Limb (tissue), 2 donors: Measurements from ENCODE around the gene LOXL1.
A peak's percentile ranks its signal among the peaks of the same experiment; 100 is the strongest.

ENCODE experiments used
- DNase-seq, 2 donors: peaks; one replicate each; pipeline ENCODE4 v3.0.0-alpha.2; 2016; ENCODE audit errors: extremely low spot score in 2 of 2

The LOXL1 gene

DNA sequence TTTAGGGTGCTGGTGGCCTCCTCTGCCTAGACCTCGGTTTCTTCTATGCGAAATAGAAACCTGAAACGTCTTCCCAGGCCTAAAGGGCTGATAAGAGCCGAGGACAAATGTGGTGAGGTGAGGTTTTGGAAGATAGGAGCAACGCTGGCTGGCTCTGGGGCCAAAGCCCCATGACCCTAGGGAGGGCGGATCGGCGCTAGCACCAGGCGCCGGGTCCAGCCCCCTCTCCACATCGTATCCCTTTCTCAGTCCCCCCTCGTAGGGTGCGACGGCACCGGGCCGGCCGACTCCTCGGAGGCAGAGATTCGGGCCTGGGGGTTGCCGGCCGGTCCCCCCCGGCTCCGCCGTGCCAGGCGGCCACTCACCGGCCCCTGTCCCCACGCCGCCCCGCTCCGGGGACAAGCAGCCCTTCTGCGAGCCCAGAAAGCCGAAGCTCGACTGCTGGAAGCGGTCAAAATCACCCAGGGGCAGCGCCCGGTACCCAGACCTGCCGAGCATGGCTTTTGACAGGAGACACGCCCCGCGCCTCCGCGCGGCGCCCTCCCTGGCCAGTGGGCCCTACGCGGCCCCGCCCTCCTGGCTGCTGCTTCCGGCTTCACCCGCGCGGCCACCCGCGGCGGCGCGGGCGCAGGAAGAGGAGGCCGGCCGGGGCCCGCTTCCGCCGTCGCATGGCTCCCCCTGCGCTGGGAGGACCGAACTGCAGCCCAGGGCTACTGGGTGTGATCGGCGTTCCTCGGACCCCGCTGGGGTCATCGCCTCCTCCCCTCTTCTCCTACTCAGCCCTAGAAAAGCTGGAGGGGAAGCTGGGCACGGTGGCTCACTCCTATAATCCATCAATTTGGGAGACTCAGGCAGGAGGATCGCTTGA is 65.7 kb downstream of the LOXL1 start, which contains the start of gene STOML1:
STOML1 (minus strand) TSS at position 570 of the 868 bp plus-strand sequence; CDS start at position 498, 72 bp downstream.
- peak; percentile 92 to 99 for DNase-seq

GRCh38 chr15:73992594-73992898 is 66.3 kb downstream of the LOXL1 start:
- no peak for DNase-seq

DNA sequence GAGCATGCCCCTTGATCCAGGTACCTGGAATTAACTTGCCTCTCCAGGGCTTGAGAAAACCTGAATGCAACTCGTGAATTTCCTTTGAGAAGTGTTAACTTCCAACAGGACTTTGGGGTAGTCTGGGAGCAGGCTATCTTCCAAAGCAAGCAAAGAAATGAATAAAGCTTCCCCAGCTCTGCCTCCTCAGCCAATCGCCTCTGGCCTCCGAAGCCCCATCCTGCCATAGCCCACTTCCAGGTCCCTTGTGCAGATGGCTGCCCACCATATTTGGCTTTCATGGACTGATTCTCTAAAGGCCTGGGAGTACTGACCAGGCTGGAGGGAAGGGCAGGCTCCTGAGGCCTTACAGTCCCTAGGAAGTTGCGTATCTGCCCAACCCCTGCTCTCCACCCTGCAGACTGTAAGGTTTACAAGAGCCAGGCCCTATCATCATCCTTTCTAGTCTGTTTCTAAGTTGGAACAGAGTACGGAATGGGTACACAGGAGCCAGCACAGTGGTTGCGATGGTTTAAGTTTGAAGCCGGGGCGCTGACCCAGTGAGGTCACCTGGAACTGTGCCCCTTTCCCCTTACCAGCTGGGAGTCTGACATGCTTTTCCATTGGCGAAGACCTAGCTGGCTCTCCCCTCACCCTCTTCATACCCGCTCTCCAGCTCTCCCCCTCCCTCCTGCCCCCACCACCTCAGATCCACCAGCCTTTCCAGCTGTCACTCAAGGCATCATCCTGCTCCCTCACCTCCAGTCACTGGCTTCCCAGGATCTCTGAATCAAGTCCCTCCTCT is 67.1 kb downstream of the LOXL1 start:
- DNase-seq: no peak

GRCh38 chr15:73994413-73994883 is 68.2 kb downstream of the LOXL1 start, which contains the start of gene PML:
PML (plus strand) TSS chr15:73994716; CDS start chr15:73994813, 97 bp downstream.
- peak; percentile 93 to 97 for DNase-seq

- DNase-seq: peak in 1 of 2 donors; percentile 50
Observed at GRCh38 chr15:73994912-73995622, 68.8 kb downstream of the LOXL1 start.

DNA sequence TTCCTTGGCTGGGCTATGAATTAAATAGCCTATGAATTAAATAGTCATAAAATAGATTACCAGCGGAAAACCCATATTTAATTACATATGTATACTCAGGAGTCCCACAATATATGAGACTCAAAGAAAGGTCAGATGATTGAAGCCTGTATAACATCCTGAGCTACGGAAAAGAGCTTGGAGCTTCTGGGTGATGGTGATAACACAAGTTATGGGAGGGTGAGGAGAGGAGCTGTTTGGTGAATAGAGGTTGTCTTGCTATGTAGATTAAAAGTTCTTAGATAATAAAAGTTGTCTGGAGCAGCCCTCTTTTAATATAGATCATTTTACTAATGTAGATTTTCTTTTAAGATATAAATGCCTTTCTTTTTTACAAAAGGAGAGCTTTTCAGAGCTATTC is 70.0 kb downstream of the LOXL1 start:
- no peak for DNase-seq

- no peak for DNase-seq
Observed at GRCh38 chr15:73996939-73997338, 70.7 kb downstream of the LOXL1 start.

DNA sequence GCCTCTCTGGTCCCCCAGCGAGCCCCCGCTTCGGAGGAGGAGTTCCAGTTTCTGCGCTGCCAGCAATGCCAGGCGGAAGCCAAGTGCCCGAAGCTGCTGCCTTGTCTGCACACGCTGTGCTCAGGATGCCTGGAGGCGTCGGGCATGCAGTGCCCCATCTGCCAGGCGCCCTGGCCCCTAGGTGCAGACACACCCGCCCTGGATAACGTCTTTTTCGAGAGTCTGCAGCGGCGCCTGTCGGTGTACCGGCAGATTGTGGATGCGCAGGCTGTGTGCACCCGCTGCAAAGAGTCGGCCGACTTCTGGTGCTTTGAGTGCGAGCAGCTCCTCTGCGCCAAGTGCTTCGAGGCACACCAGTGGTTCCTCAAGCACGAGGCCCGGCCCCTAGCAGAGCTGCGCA is 71.7 kb downstream of the LOXL1 start:
- no peak for DNase-seq
